HG03196 (cell line): ENCODE measurements around the gene PSMG1.
"Not testable (repeated sequence)": the region's sequence is repeated elsewhere in the genome, so short reads cannot be mapped to it uniquely, and the experiment has no call there.

Source experiments
- ATAC-seq: cut with Tn5 transposase; IDR thresholded peaks from one replicate; pipeline ENCODE4 v1.9.1; 2021; ENCODE audit not compliant: unreplicated experiment

The PSMG1 gene

DNA sequence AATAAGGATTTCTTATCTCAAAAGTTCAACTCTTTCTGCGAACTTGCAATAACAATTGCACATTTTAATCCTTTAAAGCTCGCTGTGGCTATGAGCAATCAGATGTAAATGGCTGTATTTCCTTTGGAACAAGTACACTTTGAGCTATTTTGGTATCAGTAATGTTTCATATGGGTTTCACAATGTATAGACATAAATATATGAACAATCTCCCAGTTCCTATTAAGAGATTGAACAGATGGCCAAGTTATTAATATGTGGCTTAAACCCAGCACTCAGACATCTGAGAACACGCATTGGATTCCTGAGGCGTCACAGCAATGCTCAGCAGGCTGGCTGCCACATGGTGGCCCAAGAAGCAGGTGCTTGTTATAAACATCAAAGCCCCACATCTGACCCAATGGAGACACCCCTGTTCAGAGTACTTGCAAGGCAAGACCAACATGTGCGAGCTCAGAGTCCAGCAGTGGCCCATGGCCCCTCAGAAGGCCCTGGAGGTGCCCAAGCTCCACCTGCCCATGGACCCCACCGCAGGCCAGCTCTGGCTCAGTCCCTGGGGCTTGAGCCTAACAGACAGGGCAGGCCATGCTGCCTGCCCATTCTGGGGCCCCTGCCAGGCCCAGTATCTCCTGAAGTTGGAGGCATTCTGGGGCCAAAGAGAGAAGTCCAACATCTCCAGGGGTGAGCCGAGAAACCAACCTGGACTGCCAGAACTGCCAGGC is 23.7 kb downstream of the PSMG1 start:
- ATAC-seq = no peak

DNA sequence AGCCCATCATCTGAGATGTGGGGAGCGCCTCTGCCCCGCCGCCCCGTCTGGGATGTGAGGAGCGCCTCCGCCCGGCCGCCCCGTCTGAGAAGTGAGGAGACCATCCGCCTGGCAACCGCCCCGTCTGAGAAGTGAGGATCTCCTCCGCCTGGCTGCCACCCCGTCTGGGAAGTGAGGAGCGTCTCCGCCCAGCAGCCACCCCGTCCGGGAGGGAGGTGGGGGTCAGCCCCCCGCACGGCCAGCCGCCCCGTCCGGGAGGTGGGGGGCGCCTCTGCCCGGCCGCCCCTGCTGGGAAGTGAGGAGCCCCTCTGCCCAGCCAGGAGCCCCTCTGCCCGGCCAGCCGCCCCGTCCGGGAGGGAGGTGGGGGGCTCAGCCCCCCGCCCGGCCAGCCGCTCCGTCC is 26.0 kb downstream of the PSMG1 start:
- not testable (repeated sequence) for ATAC-seq

DNA sequence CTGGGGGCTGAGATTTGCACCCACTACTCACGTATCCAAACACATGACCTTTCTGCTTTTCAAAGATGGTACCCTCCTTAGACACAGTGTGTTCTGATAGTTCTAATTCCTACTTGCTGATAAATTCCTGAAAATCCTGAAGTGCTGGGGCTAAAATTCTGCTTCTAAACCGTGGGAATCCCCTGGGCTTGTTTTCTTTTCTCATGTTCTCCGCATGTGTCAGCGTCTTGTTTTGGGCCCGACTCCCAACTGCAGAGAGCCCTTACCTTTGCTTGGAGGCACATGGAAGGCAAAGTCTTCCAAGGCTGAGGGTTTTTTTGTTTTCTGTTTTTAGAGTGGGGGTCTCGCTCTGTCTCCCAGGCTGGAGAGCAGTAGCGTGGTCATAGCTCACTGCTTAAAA is 27.2 kb downstream of the PSMG1 start:
- ATAC-seq = no peak

DNA sequence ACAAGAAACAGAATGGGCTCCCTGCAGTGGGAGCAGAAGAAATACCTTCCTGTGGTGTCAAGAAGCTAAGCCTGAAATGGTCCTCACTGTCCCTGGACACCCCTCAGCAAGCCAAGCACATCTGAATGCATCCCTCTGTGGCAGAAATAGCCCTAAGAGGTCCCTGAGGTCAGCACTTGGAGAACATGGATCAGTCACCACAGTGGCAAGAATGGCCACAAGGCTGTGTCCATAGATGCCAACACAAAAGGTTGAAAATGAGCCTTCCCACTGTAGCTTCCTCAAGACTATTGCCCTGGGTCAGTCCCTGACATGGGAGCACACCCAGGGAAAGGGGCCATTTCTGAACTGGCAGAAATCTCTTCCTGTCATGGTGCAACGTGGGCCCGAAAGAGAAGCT is 27.7 kb downstream of the PSMG1 start:
- no peak for ATAC-seq

DNA sequence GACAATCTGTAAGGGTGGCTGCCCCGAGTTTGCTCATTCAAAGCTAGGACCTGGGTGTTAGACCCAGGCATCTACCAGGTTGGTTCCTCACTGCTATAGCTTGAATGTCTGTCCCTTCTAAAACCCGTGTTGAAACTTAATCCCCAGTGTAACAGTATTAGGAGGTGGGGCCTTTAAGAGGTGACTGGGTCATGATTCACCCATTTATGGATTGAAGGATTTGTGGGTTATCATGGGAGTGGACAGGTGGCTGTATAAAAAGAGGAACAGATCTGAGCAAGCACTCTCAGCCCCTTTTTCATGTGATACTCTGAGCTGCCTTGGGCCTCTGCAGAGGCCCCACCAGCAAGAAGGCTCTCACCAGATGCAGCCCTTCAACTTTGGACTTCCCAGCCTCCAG is 29.4 kb downstream of the PSMG1 start:
- ATAC-seq = no peak

DNA sequence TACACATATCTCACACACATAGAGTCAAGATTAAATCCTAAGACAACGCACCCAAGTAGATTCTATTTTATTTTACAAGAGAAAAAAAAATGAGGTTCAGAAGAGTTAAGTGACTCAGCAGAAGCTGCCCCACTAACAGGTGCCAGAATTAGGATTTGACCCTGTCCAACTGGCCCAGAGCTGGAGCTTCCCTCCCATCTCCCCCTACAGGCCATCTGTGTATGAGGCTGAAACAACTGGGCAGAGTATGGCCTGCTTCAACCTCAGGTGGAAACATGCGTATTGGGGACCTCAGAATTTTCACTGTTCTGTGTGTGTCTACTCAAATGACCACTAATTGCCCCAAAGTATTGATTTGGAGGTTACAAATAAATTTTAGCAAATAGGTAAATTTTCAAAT is 29.9 kb downstream of the PSMG1 start:
- ATAC-seq = no peak

DNA sequence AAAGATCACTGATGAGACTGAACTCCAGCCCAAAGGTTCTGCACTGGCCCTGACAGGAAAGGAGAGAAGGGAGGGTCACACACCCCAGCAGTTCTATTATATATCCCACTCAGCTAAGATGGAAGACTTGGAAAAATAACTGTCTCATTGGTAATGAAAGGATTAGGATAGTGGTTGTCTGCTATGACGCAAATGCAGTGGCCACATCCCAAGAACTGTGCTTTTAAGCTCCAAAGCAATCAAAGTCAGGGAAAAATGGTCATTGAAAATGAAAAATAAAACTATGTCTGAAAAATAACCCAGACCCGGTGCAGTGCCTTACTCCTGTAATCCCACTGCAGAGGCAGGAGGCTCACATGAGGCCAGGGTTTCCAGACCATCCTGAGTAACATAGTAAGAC is 31.0 kb downstream of the PSMG1 start:
- no peak for ATAC-seq

DNA sequence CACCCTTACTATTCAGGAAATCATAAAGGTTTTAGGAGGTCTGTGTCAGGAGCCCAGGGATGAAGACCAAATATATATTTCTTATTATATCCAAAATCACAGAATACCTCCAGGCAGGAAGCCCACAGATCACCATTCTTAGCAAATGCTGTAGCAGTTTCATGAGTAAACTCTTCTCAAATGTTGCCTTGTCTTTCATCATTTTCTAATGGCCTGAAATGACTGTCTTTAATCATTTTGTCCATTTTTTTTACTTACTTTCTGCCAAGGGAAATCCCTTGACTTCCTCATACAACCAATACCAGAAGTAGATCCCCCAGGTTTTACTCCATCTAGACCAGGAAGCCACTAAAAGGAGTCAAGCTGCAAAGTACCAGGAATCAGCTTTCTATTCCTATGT is 32.4 kb downstream of the PSMG1 start:
- no peak for ATAC-seq

DNA sequence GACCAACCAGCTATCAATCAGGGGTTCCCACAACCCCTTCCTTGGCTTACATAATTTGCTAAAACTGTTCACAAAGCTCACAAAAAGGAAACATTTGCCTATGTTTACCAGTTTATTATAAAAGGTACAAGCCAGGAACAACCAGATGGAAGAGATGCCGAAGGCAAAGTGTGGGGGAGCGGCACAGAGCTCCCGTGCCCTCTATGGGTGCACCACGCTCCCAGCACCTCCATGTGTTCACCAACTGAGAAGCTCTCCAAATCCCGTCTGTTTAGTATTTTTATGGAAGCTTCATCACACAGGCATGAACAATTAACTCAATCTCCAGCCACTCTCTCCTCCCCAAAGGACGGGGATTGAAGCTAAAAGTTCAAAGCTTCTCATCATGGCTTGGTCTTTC is 32.9 kb downstream of the PSMG1 start:
- no peak for ATAC-seq

DNA sequence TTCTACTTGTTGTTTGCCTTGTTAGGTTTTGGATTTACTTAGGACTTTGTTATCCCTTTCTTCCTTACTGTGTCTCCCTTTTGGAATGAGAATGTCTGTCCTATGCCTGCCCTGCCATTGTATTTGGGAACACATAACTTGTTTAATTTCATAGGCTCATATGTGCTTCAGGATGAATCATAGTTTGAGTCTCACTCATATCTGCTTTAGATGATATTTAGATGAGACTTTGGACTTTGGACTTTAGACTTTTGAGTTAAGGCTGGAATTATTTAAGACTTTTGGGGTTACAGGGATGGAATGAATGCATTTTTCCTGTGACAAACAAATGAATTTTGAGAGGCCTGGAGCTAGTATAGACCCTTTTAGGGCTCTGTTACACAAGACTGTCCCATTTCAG is 33.4 kb downstream of the PSMG1 start:
- ATAC-seq = no peak

DNA sequence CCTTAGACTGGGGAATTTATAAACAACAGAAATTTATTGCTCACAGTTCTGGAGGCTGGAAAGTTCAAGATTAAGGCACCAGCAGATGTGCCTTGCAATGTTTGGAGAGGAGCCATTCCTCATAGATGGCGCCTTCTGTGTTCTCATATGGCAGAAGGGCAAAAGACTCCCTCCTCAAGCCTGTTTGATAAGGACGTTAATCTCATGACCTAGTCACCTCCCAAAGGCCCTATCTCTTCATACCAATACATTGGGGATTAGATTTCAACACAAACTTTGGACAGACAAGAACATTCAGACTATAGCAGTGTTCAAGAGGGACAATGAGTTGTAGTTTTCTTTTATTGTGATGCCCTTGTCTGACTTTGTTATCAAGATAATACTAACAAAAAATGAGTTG is 34.3 kb downstream of the PSMG1 start:
- ATAC-seq = no peak

DNA sequence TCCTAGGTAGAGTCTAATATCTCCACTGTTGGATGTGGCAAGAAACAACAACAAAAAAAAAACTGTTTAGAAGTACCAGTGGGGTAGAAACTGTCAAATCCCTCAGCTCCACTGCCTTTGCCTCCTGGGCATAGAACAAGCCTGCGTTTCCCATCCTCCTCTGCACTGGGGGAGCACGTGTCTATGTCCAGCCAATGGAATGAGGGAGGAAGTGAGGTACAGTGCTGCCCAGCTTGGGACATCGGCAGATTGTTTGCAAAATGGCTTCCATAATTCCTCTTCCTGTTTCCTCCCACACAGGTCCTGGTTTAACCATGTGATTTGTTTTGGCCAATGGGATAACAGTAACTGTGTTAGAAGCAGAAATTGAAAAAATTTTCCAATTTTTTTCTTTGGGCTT is 39.1 kb downstream of the PSMG1 start:
- no peak for ATAC-seq

DNA sequence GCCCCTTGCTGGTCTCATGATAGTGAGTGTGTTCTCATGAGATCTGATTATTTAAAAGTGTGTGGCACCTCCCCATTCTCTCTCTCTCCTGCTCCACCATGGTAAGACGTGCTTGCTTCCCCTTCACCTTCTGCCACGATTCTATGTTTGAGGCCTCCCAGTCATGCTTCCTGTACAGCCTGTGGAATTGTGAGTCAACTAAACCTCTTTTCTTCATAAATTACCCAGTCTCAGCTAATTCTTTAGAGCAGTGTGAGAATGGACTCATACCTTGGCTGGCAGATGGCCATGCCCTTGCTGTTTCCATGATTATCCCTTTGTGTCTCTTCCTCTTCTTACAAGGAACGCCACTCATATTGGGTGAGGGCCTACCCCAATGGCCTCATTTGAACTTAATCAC is 40.3 kb downstream of the PSMG1 start:
- ATAC-seq = no peak

DNA sequence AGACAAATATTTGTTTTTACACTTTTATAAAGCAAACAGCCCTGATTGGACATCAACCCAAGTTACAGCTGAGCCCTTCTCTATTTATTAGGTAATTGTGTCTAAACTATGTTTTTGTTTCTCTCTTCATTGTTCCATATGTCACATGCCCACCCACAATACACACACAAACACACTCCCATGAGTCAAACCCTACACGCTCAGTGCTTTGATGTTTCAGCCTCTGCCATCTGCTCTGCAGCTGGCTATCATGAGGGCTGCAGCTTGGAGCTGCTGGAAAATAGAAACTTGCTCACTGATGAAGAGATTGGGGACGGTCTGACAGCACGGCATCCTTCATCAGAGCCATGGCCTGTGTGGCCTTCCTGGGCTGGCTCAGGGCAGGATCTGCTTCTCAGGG is 41.7 kb downstream of the PSMG1 start:
- ATAC-seq = no peak

DNA sequence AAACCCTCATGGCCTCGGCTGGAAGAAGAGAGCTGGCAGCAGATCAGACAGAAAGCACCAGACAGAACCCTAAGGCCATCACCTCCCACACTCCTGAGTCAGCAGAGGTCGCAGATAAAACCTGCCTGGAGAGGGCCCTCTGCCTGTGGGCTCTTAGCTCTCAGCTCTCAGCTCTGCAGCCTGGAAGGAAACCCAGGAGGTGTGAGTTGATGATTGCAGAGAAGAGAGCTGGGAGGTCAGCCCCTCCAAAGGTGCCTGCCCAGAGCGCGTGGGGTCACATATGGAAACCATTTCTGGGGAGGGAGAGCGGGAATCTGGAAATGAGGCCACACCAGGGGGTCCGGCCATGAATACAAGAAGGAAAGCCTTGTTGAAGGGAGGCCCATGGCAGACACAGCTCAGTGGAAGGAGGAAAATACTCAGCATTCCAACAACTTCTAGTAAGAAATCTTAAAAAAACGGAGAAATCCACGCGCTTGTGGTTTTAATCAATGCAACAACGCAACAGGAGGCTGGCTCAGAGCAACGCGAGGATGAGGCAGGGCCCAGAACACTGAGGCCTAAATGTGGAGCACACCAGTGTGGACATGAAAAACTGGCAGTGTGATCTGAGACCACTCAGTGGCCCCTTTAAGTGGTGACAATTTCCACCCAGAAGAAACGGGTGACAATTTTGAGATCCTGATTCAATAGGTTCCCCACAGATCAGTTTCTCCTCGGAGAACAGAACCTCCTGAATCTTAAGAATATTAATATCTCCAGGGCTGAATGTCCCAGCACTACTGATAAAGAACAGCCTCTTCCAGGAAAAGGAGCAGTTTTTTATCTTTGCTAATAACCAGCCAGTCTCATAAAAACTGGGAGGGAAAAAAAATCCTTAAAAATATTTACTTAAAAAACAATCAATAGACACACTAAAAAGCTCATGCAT is 45.7 kb downstream of the PSMG1 start:
- no peak for ATAC-seq

DNA sequence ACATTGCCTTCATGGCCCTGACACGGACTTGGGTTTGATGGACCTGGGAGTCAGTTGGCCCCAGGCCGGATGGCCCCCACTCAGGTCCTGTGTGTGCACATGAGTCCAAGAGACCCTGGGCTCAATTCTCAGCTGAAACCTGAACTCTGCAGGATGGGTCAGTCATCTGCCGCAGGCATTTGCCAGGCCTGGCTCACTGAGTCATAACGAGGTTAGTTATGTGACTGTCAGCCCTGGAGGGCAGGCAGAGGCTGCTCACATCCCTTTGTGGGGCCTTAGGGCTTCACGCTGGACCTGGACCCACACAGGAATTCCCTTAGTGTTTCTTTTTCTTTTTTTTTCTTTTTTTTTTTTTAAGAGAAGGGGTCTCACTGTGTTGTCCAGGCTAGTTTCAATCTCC is 46.5 kb downstream of the PSMG1 start:
- ATAC-seq = no peak

DNA sequence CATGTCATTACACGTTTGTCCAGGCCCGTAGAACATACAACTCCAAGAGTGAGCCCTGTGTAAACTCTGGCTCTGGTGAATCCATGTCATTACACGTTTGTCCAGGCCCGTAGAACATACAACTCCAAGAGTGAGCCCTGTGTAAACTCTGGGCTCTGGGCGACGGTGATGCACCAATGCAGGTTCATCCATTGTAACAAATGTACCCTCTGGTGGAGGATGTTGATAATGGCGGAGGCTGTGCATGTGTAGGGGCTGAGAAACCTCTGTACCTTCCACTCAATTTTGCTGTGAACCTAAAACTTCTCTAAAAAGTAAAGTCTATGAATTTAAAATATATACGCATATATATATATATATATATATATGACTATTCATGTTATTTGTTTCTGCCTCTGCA is 47.1 kb downstream of the PSMG1 start:
- not testable (repeated sequence) for ATAC-seq

DNA sequence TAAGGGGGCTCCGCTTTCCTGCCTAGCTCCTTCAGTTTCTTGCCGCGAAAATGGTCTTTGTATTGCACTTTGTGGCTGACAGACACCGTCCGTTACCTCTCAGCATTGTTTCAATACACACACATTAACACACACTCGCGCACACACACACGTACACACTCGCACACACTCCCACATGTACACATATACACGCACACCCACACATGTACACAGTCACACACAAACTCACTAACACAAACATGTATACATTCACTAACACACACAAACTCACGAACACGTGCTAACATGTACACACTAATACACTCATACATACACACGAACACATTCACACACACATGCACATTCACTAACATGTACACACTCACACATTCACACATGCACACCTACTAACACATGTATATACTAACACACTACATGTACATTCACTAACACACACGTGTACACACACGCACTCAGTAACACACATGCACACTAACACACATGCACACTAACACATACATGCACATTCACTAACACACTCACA is 48.9 kb downstream of the PSMG1 start:
- ATAC-seq = no peak

DNA sequence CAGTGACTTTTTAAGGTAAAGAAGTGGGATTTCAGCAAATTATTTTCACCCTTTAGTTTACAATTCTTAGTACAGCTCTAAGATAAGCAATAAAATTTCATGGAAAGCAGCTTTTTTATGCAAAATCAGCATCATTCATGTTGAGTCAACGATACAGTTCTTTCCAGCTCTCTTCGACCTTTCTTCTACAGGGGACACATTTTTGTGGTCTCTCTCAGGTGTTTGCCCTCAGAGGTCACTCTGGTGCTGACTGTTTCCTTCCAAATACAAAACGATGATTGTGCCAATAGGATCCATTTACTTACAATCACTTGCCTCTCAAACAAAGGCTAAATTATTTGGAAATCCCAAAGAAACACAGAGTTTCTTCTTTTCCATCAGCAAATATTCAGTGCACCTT is 51.0 kb downstream of the PSMG1 start:
- ATAC-seq = no peak

DNA sequence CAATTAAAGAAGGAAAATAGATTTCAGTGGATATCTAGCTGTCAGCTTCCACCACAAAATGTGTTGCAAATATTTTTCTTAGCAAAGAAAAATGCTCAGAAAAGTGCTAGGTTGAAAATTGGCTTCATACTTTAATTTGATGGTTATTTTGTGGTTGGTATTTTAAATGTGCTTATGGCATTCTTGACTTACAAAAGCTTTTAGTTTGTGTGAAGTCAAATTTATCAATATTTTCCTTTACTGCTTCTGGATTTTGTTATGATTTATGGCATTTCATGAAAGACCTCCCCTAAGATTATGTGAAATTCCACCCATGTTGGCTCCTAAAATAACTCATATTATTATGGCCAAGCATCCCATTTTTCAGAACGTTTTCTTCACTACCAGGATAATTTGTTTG is 51.5 kb downstream of the PSMG1 start:
- no peak for ATAC-seq

DNA sequence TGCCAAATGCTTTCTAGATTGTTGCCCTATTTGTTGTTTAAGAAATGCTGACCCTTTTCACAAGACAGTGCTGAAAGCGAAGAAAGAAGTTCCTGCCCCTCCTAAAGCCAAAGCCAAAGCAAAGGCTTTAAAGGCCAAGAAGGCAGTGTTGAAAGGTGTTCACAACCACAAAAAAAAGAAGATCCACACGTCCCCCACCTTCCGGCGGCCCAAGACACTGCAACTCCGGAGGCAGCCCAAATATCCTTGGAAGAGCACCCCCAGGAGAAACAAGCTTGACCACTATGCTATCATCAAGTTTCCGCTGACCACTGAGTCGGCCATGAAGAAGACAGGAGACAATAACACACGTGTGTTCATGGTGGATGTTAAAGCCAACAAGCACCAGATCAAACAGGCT is 55.7 kb downstream of the PSMG1 start:
- ATAC-seq = no peak

DNA sequence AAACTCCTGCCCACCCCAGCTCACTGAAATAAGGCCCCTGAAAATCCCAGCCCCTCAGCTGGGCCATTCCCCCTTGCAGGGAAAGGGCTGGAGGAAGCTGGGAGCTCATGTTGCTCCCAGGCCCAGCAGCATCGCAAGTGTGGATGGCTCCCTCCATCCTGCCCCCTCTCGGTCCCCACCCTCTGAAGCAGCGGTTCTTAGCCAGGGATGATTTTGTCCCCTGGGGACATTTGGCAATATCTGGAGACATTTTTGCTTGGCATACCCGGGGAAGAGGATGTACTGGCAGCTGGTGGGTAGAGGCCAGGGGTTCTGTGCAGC is 56.8 kb downstream of the PSMG1 start:
- ATAC-seq = no peak
